NOMO-1 (cell line): ENCODE data around the gene RACGAP1.

ENCODE experiments used
- DNase-seq, 2 experiments: peaks; one replicate each; lab custom pipeline; 2025; ENCODE audit not compliant: unreplicated experiment in 2 of 2; lab: John Stamatoyannopoulos, UW

The RACGAP1 gene

DNA sequence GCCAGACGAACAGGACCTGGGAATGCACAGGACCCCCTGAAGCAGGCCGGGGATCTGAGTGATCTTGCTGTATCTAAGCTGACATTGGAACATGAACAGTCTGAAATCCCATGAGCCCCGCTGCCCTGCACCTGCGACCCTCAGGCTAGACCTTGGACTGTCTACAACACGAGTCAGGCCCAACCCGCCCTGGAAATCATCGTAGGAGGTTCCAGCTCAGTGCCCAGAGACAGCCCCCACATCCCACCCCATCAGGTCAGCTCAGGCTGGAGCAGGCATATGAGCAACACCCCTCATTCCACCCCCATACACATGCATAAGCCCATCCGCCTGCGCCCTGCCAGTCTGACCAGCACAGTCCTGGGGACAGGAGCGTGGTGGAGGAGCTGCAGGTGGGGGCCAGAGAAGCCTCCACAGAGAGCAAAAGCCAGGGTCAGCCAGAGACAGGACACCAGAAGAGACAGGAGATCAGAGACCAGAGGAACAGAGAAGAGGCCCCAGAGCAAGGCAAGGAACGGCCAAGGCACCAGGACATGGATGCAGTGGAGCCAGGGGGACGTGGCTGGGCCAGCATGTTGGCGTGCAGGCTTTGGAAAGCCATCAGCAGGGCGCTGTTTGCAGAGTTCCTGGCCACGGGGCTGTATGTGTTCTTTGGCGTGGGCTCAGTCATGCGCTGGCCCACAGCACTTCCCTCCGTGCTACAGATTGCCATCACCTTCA is 52.5 kb downstream of the RACGAP1 start, which contains the start of gene AQP6:
AQP6 (plus strand) TSS at position 307 of the 720 bp plus-strand sequence; CDS start at position 534, 227 bp downstream.
- DNase-seq, result no peak

- no peak for DNase-seq
Observed at GRCh38 chr12:49972129-49972528, 53.2 kb downstream of the RACGAP1 start.

DNA sequence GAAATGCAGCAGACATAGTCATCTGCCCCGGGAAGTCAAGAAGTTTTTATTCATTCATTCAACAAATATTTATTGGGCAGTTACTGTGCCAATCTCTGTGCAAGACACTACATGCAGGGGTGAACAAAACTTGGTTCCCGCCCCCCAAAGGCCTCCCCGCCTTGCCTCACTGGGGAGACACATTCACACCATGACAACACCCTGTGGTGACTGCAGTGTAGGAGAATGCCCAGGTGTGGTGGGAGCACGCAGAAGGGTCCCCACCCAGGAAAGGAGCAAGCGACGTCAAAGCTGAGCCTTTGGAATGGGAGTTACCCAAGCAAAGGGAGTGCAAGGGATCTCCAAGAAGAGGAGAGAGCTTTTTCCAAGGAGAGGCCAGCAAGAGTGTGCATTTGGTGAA is 54.2 kb downstream of the RACGAP1 start:
- no peak for DNase-seq

- no peak for DNase-seq
Observed at GRCh38 chr12:49970658-49971057, 54.6 kb downstream of the RACGAP1 start.

DNA sequence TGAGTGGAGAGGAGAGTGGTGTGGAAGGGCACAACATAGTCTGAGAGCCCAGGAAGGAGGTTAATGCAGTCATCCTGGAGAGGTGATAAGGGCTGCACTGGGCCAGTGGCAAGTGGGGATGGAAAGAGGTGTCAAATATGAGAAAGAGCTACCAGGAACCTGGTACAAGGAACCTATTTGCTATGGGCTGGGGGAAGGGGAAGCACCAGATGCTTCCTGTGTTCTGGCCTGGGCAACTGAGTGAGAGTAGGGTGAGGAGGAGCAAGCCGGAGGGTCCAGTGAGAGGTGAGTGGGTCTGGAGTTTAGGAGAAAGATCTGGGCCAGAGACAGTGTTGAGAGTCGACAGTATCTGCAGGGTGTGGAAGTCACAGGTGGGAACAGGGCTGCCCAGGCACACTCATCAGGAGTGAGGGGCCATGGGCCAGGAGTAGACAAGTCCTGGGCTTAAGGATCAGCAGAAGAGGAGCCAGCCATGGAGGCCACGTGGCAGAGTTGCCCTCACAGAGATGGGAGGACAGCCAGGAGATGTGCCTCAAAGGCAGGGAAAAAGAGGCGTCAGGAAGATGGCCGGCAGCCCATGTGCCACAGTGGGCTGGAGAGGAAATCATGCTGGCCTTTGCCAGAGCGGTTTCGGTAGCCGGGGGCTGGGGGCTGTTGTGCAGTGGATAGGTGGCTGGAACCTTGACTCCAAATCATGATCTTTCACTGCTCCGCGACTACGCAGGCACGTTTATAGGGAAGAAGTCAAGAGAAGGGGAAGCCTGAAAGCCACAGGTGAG is 55.5 kb downstream of the RACGAP1 start:
- DNase-seq, result no peak

DNA sequence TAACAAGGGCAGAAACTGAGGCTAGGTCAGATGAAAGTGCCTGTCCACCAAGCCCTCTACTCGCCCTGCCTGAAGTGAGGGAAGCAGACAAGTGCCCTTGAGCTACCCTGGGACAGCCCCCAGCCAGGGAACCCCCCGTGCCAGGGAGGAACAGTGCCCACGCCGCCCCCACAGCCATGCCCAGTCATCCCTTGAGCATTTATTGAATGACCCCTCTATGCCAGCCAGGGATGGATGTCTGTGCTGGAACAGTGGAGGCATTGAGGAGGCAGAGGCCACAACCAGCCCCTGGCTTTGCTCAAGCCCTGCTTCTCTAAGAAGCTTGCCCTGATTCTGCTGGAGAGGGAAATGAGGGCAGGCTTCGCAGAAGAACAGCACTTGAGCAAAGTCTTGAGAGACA is 56.3 kb downstream of the RACGAP1 start:
- no peak for DNase-seq

DNA sequence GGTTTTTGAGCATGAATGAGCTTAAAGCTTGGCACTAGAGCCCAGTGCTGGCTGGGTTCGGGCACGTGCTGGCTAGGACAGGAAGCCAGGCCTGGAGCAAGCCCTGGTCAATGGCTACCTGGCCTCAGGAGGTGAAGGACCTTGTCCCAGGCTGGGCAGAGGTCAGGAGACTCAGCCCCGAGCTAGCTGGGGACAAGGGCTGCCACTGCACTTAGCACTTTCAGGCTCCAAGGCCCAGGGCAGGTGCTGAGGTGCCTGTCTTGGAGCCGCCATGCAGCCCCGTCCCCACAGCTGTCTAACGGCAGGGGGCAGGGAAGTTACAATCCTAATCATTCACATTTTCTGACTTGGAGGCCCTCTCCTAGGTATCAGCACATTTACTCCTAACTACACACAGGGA is 56.8 kb downstream of the RACGAP1 start:
- no peak for DNase-seq

DNA sequence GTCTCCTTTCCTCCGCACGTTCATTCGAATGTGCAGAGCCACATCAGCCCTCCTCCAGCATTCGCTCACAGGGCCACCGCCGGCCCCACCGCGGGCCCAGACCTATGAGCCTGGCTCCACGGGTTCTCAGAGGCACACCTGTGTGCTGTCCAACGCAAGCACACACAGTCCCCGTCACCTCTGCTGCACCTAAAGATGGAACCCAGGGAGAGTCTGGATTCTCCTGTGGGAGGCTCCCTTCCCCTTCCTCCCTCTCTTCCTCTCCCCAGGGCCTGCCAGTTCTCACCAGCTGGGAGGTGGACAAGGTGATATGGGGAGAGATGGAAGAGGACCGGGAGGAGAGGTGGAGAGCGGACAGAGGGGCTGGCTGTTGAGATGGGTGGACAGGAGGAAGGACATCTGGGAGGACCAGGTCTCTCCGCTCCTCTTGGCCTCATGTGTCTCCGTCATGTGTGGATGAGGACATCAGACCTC is 57.5 kb downstream of the RACGAP1 start:
- DNase-seq, result no peak

DNA sequence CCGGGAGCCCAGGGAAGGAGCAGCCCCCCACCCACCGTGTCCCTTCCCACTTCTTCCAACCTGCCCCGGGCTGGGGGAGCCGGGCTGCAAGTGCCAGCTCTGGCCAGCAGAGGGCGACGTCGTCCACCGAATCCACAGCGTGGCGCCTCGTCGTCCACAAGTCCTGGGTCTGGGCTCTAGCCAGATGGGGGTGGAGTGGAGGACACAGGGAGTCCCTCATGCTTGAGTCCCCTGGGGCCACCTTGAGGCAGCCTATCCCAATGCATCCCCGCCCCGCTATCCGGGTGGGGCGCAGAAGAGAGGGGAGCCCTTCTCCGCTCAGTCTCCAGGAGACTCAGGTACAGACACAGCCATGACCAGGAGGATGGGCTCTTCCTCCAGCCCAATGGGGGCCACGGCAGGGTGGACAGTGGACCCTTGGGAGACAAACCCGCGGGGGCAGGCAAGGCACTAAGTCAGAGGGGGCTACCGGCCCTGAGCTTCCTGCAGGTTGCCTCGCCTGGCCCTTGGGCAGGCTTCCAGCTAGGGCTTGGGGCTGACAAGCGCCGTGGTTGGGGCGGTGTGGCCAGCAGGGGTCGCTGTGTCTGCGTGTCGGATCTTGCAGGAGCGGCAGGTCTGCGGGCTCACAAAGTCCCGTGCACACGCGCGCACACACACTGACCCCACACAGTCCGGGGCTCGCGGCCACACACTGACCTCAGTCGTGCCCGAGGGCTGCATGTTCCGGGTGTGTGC is 58.1 kb downstream of the RACGAP1 start:
- DNase-seq, result peak; percentile 64 to 72

GRCh38 chr12:49966511-49967041 is 58.7 kb downstream of the RACGAP1 start:
- no peak for DNase-seq

- no peak for DNase-seq
Observed at GRCh38 chr12:49965836-49966235, 59.5 kb downstream of the RACGAP1 start.

DNA sequence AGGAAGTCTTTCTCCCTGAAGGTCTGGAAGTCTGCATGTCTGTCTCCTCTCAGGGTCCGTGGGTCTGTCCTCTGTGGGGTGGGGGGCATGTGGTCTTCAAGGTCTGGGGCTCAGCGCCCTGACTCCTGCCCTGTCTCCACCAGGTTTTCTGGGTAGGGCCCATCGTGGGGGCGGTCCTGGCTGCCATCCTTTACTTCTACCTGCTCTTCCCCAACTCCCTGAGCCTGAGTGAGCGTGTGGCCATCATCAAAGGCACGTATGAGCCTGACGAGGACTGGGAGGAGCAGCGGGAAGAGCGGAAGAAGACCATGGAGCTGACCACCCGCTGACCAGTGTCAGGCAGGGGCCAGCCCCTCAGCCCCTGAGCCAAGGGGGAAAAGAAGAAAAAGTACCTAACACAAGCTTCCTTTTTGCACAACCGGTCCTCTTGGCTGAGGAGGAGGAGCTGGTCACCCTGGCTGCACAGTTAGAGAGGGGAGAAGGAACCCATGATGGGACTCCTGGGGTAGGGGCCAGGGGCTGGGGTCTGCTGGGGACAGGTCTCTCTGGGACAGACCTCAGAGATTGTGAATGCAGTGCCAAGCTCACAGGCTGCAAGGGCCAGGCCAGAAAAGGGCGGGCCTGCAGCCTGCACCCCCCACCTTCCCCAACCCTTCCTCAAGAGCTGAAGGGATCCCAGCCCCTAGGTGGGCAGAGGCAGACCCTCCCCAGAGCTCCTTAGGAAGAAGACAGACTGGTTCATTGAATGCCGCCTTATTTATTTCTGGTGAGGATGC is 60.3 kb downstream of the RACGAP1 start:
- DNase-seq, result no peak

DNA sequence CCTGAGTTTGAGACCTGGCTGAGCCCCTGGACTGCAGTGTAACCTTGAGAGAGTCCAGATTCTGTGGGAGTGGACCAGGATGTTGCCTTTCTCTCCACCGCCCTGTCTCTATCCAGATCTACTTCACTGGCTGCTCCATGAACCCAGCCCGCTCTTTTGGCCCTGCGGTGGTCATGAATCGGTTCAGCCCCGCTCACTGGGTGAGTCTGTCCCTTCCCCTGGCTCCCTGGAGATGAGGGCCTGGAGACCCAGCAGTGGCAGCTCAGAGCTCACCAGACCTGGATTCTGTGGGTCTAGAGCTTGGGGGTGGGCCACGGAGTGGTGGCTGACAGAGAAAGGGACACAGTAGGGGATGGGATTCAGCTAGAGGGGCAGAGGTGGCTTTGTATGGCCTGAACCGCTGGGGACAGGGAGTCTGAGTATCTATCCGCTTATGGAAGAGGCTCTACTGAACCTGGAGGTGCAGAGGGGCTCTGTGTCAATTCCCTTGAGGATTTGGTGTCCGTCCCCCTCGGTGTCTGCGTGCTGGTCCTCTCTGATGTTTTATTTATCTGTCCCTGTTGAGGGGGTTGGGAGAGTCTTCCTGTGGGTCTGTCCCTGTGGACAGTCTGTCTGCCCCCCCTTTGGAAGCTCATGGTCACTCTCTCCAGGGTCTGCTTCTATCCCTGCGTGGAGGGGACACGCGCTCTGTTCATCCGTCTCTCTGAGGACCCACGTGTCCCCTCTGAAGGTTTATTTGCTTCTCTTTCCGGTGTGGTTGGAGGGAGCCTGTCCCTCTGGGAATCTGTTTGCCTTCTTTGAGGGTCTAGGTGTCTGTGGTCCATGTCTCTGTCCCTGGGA is 61.1 kb downstream of the RACGAP1 start:
- DNase-seq, result no peak

- DNase-seq, result no peak
Observed at GRCh38 chr12:49962861-49963765, 62.2 kb downstream of the RACGAP1 start.

DNA sequence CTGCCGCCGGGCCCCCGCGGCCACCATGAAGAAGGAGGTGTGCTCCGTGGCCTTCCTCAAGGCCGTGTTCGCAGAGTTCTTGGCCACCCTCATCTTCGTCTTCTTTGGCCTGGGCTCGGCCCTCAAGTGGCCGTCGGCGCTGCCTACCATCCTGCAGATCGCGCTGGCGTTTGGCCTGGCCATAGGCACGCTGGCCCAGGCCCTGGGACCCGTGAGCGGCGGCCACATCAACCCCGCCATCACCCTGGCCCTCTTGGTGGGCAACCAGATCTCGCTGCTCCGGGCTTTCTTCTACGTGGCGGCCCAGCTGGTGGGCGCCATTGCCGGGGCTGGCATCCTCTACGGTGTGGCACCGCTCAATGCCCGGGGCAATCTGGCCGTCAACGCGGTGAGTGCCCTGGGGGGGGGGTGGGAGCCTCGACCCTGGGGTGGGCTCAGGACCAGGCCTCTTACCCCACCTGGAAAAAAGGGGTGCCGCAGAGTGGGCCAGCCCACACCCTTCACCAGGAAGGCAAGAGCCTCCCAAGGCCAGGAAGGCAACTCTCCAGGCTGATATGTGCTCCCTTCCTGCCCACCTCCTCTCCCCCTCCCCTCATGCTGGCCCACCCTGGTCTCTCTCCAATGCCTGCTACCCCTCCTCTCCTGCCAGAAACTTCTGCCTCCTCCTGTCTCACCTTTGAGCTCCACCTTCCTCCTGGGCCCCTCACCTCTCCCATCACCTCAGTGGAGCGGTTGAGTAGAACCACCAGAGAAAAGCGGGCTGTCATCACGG is 63.1 kb downstream of the RACGAP1 start:
- no peak for DNase-seq

GRCh38 chr12:49961111-49961922 is 64.0 kb downstream of the RACGAP1 start, which contains the start of gene AQP5:
Gene AQP5, plus strand, starts transcription at chr12:49961872. Its CDS starts 146 bp downstream, at chr12:49962018.
- no peak for DNase-seq
